ENCODE data around the gene ARMC5.
"Not testable (repeated sequence)": the region's sequence is repeated elsewhere in the genome, so short reads cannot be mapped to it uniquely, and the experiment has no call there.

Gene ARMC5

DNA sequence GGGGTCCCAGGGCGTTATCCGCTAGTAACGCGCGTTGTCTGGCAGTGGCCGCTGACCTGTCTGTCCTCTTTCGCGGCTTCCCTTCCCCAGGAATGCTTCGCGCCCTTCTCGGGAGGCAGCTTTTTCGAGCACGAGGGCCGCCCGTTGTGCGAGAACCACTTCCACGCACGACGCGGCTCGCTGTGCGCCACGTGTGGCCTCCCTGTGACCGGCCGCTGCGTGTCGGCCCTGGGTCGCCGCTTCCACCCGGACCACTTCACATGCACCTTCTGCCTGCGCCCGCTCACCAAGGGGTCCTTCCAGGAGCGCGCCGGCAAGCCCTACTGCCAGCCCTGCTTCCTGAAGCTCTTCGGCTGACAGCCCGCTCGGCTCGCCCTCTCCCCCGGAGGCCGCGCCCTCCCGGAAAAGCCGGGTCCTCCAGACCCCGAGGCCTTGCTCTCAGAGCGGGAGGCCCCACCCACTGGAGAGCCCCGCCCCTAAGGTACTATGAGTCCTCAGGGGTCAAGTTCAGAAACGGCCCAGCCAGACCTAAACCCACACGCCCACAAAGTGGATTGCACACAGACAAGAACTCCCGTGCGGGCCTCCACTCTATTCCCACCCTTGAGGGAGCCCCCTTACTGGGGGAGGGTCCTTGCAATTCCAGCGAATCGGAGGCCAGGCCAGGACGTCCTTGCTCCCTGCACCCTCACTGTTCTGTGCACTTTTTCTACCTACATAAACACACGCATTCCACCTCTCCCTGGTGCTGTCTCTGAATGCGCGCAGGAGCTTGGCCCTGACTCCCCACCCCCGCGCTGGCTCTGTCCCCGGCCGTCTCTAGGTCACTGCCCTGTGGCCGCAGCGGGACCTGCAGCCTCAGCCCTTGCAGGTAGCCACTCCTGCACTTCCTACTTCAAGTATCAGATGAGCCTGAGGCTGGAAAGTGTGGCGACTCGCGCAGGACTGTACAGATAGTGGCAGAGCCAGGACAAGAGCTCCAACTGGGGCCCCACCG lies 18.2 kb downstream of the ARMC5 start:
- DNase-seq (ENCODE audit: low read depth), result no peak

DNA sequence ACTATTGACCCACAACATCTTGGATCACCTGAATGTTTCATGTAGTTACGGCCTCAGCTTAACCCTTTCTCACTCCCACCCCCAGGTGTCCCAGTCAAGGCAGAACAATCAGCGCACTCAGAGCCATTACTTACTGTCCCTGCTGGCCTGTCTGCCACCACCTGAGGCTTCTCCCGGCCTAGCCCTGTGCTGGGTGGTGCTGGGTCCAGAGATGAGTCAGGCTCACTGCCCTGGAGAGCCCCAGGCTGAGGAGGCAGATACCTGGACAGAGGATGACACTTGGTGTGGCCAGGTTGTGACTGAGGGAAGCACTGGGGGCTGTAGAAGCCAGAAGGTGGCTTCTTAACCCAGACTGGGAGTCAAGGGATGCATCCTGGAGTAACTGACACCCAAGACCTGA lies 19.7 kb downstream of the ARMC5 start:
- DNase-seq (ENCODE audit: low read depth), result no peak

DNA sequence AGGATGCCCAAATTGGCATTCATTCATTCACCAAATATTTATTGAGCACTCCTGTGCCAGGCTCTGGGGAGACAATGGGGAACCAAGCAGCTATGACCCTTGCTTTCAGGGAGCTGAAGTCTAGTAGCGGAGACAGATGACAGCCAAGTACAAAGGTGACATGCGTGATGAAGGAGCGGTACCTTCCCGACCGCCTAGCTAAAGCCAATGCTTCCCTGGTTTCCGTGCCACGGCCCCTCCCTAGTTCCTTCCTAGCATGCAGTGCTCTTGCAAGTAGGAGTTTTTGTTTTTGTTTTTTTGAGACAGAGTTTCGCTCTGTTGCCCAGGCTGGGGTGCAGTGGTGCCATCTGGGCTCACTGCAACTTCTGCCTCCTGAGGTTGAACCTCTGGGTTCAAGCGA lies 20.4 kb downstream of the ARMC5 start:
- DNase-seq (ENCODE audit: low read depth), result no peak

DNA sequence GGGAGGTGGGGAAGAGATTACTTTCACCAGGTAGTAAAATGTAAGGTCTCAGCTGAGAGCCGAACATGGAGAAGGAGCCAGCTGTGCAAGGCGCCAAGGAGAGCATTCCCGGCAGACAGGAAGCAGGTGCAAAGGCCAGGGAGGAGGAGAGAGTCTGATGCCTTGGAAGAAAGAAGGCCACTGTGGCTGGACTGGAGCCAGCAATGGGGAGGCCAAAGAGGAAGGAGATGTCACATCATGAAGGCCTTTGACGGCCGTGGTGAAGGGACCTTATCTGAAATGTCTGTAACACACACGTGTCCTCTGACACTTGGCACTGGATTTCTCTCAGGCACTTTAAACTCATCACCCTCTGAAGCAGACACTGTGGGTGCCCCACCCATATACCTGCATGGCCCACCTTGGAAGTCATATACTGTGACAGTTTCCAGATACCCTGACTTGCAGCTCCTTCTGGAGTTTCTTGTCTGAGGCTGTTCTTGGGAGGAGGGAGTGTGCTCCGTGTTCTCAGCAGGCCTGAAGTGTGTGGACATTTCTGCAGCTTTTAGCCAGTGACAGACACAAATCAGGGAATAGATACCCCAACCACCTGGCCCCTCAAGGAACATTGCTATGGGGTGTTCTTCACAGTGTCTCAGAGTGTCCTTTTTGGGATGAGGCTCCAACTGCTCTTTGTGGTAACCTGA lies 21.7 kb downstream of the ARMC5 start:
- no peak for DNase-seq (ENCODE audit: low read depth)

DNA sequence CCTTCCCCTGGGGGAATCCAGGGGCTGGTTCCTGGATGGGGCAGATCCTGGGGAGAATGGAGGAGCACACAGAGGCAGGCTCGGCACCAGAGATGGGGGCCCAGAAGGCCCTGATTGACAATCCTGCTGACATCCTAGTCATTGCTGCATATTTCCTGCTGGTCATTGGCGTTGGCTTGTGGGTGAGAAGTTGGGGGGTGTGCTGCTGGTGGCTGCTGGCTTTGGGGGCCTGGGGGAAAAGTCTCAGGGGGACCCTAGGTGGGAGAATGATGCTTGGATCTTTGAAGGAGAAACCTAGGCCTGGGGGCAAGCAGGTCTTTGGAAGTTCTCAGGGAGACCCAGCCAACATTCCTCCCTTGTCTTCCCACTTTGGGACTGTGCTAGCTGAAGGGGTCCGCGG lies 23.8 kb downstream of the ARMC5 start, which contains the start of gene SLC5A2:
Gene SLC5A2, plus strand, starts transcription at position 43 of the 400 bp plus-strand sequence. Its CDS starts 14 bp downstream, at position 57.
- no peak for DNase-seq (ENCODE audit: low read depth)

DNA sequence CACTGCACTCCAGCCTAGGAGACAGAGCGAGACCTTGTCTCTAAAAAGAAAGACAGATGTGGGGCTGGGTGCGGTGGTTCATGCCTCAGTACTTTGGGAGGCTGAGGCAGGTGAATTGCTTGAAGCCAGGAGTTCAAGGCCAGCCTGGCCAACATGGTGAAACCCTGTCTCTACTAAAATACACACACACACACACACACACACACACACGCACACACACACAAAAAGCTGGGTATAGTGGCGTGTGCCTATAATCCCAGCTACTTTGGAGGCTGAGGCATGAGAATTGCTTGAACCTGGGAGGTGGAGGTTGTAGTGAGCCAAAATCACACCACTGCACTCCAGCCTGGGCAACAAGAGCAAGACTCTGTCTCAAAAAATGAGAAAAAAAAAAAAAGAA lies 24.7 kb downstream of the ARMC5 start:
- not testable (repeated sequence) for DNase-seq (ENCODE audit: low read depth)

DNA sequence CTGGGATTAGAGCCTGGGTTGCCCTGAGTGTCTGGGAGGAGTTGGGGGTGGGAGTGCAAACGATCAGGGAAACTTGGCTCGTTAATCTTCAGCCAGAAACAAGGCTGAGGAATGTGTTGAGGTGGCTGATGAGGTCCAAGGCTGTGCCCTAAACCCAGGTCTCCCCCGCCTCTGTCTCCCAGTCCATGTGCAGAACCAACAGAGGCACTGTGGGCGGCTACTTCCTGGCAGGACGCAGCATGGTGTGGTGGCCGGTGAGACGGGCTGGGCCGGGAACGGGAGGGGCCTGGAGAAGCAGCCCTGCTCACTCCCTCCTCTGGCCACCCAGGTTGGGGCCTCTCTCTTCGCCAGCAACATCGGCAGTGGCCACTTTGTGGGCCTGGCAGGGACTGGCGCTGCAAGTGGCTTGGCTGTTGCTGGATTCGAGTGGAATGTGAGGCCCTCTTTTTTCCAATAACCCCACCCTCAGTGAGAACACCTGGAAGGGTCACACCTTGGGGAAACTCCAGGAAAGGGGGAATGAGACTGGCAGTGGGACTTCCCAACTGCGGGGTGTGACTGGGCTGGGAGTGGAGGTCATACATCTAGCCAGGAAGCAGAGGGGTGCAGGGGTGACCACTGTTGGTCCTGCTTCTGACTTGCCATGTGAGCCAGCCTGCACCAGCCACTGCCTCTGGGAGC lies 25.3 kb downstream of the ARMC5 start:
- DNase-seq (ENCODE audit: low read depth), result no peak

DNA sequence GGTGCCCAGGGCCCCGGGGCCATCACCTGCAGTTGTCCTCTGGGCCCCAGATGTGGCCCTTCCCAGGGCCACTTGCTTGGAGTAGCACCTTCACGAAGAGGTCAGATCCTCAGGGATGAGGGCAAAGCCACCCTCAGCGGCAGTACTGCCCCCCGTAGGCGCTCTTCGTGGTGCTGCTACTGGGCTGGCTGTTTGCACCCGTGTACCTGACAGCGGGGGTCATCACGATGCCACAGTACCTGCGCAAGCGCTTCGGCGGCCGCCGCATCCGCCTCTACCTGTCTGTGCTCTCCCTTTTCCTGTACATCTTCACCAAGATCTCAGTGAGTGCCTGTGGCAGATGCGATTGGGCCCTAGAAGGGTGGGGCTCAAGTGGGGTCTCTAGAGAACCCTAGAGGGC lies 26.3 kb downstream of the ARMC5 start:
- no peak for DNase-seq (ENCODE audit: low read depth)

DNA sequence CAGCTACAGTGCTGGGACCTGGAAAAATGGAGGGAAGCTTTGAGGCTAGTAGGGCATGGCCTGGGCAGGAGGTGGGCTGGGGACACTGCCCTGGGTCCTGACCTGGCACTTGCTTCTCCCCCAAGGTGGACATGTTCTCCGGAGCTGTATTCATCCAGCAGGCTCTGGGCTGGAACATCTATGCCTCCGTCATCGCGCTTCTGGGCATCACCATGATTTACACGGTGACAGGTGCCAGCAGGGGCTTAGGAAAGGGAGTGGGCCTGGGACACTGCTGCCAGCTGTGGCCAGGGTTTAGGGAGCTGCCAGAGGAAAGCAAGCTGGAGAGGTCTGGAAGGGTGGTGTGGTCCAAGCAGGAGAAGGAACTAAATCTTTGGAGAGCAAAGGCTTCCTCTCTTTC lies 26.7 kb downstream of the ARMC5 start:
- DNase-seq (ENCODE audit: low read depth), result no peak

DNA sequence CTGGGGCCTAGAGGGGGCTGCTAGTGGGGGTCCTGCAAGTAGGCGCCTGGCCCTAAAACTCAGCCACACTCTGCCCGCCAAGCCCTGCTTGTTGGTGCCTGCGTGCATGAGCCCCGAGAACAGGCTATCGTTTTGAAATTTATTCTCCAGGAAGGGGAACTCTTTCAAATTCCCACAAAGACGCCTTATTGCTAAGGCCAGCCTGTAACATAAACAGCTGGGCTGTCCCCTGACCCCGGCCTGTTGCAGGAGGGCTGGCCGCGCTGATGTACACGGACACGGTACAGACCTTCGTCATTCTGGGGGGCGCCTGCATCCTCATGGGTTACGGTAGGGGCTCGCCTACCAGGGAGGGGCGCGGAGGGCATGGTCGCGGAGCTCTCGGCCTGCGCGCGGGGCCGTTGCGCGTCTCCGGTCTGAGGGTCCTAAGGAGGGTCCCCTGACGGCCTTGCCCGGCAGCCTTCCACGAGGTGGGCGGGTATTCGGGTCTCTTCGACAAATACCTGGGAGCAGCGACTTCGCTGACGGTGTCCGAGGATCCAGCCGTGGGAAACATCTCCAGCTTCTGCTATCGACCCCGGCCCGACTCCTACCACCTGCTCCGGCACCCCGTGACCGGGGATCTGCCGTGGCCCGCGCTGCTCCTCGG lies 27.9 kb downstream of the ARMC5 start:
- DNase-seq (ENCODE audit: low read depth), result no peak

DNA sequence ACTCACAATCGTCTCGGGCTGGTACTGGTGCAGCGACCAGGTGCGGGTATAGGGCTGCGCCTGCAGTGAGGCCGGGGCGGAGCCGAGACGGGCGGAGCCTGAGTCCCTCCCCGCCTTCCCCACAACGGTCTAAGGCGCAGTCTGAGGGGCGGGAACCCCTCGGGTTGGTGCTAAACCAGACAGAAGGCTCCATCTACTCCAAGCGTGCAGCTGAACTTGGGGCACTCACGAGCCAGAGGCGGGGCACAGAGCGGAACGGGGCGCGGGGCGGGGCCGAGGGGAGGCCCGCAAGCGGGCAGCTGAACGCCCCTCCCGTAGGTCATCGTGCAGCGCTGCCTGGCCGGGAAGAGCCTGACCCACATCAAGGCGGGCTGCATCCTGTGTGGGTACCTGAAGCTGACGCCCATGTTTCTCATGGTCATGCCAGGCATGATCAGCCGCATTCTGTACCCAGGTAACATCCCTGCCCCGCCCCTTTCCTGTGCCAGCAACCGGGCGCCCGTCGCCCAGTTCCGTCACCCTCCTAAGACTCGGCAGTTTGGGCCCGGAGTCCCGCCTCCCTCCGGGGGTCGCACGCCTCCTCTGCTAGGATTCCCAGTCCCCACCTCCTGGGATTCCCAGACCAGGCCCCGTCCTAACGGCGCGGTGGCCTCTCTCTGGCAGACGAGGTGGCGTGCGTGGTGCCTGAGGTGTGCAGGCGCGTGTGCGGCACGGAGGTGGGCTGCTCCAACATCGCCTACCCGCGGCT lies 28.6 kb downstream of the ARMC5 start:
- peak; percentile 57 for DNase-seq (ENCODE audit: low read depth)

DNA sequence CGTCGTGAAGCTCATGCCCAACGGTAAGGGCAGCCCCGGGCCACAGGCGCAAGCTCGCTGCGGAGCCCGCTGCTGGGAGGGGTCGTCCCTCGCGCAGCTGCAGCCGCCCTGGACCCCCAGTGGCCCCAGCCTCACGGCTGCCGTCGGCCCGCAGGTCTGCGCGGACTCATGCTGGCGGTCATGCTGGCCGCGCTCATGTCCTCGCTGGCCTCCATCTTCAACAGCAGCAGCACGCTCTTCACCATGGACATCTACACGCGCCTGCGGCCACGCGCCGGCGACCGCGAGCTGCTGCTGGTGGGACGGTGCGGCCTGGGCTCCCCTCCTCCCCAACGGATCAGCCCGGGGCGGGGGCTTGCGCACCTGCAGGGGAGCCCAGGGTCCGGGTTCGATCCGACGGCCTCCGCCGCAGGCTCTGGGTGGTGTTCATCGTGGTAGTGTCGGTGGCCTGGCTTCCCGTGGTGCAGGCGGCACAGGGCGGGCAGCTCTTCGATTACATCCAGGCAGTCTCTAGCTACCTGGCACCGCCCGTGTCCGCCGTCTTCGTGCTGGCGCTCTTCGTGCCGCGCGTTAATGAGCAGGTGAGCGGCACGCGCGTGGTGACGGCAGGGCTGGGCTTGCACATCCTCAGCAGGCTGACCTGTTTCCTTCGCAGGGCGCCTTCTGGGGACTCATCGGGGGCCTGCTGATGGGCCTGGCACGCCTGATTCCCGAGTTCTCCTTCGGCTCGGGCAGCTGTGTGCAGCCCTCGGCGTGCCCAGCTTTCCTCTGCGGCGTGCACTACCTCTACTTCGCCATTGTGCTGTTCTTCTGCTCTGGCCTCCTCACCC lies 29.4 kb downstream of the ARMC5 start:
- no peak for DNase-seq (ENCODE audit: low read depth)

DNA sequence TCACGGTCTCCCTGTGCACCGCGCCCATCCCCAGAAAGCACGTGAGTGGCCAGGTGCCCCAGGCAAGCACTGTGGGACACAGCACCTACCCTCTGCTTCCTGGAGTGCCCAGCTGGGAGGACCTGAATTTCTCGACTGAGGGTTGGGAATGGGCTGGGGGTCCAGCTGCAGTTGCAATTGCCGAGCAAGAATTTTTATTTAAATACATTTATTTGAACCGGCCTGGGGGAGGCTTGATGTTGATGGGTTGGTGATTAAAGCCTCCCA lies 29.9 kb downstream of the ARMC5 start:
- no peak for DNase-seq (ENCODE audit: low read depth)

DNA sequence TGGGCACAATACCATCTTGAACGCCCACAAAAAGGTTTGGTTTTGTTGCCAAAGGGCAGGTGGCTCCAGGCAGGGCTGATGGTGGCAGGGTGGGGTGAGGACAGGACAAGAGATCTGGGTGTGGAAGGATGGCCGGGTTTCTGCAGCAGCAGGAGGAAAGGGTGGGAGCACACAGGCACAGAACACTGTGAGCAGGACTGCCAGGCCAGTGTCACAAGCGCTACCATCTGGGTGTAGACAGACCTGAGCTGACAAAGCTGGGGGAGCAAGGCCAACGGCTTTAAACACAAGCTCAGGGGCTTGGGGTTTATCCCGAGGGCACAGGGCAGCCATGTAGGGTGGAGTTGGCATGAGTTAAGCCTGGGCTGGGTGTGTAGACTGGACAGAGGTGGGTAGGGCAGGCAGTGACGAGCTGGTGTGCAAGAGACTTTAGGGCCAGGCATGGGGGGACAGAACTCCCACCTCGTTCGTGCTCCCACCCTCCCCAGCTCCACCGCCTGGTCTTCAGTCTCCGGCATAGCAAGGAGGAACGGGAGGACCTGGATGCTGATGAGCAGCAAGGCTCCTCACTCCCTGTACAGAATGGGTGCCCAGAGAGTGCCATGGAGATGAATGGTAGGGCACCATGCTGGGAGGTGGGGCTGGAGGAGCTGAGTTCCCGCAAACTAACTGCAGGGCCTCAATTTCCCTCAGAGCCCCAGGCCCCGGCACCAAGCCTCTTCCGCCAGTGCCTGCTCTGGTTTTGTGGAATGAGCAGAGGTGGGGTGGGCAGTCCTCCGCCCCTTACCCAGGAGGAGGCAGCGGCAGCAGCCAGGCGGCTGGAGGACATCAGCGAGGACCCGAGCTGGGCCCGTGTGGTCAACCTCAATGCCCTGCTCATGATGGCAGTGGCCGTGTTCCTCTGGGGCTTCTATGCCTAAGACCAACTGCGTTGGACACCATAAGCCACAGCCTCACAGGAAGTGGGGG lies 30.6 kb downstream of the ARMC5 start:
- no peak for DNase-seq (ENCODE audit: low read depth)

DNA sequence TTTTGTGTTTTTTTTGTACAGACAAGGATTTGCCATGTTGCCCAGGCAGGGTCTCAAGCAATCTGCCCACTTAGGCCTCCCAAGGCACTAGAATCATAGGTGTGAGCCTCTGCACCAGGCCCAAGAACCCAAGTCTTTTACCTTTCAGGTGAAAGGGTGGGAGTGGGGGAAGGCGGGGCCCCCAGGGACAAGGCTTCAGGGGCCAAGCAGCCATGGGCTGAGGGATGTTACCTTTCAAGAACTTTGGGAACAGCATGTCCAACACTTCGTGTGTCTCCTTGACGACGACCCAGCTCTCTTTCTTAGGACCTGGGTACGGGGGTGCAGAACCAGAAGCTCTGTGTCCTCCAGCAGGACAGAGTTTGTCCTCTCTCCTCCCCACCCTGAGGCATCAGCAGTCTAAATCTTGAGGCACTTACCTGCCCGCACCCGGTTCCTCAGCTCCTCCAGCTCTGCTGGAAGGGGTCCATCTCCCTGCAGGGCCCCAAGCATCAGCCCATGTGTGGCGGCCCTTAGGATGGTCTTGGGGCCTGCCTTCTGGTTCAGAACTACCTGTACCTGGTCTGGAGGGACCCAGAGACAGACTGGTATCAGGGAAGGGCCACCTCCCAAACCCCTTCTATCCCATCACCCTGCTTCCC lies 32.6 kb downstream of the ARMC5 start:
- DNase-seq (ENCODE audit: low read depth), result no peak

DNA sequence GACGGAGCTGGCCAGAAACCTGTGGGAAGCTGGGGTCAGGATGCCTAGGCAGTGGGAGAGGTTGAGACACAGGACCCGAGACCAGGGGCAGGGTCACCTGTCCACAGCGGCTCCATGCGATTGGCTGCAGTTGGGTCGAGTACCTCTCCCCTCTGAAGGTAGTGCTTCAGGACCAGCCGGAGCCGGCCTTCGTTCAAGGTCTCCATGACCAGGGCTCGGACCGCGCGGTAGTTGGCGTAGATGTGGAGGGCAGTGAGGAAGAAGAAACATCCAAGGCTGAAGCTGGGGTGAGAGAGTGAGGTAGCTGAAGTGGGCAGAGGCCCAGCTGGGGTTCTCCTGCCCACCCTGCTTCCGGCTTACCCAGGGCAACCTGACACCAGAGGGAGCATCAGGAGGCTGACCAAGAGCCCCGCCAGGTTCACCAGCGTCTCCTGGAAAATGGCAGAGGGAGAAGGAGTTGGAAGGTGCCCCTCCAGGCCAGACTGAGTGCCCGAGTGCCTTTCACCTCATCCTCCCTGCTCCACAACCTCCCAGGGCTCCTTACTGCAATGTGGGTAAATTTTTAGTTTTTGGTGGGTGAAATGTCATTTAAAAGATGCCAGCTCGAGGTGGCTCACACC lies 34.3 kb downstream of the ARMC5 start:
- no peak for DNase-seq (ENCODE audit: low read depth)

DNA sequence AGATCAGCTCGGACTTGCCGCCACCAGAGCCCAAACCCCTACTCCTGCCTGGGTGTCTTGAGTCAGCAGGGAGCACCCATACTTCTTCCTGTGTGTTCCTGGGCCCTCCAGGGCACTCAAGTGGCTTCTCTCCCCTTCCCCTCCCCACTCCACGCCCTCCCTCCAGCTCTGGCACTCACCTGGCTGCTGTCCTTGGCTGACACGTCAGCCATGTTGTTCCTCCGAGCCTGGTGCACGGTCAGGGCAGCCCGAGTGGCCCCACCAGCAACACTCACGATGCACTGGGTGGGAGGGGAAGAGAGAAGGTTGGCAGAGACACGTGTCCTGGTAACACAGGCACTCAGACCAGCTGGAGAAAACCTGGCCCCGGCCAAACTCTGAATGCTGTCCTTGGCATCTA lies 37.4 kb downstream of the ARMC5 start:
- no peak for DNase-seq (ENCODE audit: low read depth)

DNA sequence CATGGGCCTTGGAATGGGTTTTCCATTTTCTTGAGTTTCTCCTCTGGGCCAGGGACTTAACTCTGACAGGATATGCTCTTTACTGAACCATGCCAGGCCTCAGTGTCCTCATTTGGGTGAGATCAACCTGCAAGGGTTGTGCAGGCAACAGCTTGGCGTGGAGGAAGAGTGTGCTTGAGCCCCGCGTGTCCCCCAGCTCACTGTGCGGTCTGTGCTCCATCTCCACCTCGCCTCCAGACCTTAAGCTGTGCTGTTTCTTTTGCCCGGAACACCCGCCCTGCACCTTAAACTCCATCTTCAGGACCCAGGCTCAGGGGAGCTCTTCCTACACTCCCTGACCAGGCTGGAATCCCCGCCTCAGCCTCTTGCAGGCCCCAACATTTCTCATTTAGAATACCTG lies 39.2 kb downstream of the ARMC5 start:
- DNase-seq (ENCODE audit: low read depth), result no peak

DNA sequence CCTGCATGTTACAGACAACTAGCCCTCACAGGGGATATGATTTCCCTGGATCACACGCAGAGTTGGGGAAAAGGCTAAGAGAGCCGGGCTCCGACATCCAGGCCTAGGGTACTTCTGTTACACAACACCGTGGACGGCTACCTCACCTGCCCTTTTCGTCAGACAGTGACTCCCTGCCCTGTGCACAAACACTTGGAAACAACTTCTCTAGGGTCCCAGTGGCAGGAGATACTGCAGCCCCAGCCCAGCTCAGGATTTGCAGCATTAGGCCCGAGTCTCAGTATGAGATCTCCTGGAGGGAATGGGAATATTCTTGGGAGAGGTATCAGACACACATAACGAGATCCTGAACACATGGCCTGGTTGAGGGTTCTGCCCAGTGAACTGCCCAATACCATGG lies 40.6 kb downstream of the ARMC5 start:
- DNase-seq (ENCODE audit: low read depth), result no peak
